Measurements from ENCODE around the gene DISP3. TPM values are rescaled to one million over a fixed set of nuclear protein-coding genes. Genes with fewer than 3 reads are reported as not detected.

Gene DISP3
- total and polyA plus RNA-seq, 9 of the 15 experiments (the other 6 are each of a cell fraction or from before 2014, with no cell fraction given): 0.03 to 0.19 (median 0.15) TPM; not detected in 5

DNA sequence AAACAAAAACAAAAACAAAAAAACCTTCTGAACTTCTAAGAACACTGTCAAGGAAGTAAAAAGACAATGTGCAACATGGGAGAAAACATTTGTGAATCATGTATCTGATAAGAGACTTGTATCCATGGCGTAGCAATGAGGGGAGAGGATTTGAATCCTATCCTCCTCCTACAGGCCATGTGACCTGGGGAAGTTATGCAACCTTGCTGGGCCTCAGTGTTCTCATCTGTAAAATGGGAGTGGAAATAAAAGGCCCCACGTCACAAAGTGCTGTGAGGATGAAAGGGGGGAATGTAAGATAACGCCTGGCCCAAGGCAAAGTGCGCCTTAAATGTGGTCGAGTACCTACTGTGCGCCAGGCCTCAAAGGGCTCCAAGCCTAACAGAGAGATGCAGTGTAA, 83.7 kb downstream of the DISP3 start (continued):
- TF ChIP-seq RB1 (IDR thresholded peaks at IDR 0.05; ENCODE audit: low read depth) (no peak), KDM1A (IDR thresholded peaks at IDR 0.05) (peak; percentile 41 to 44; a peak in 3 of 4 replicates), ADNP (tag; IDR thresholded peaks at IDR 0.05) (peak; percentile 66), ZKSCAN1 (IDR thresholded peaks at IDR 0.05; ENCODE audit: low read depth, low read length) (peak; percentile 81; the same call in 1 of the 2 replicates), RCOR1 (IDR thresholded peaks at IDR 0.05; ENCODE audit: borderline replicate concordance in 1 of 2, low read depth in 2 of 2, low read length in 2 of 2) (peak in 1 of 2 experiments; percentile 44; a peak in 2 of 4 replicates), RBM25 (IDR thresholded peaks at IDR 0.05; ENCODE audit: low read depth, low read length, severe bottlenecking) (peak; percentile 75), ATF1 (CRISPR knock-in tag; IDR thresholded peaks at IDR 0.05) (no peak), ATF1 (tag; IDR thresholded peaks at IDR 0.05) (0 out of 2 replicates have a peak, but pooled peaks have one; percentile 14)
- TF ChIP-seq, protein P1, sequence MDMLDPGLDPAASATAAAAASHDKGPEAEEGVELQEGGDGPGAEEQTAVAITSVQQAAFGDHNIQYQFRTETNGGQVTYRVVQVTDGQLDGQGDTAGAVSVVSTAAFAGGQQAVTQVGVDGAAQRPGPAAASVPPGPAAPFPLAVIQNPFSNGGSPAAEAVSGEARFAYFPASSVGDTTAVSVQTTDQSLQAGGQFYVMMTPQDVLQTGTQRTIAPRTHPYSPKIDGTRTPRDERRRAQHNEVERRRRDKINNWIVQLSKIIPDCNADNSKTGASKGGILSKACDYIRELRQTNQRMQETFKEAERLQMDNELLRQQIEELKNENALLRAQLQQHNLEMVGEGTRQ (CRISPR knock-in tag; IDR thresholded peaks at IDR 0.05): peak; percentile 53

DNA sequence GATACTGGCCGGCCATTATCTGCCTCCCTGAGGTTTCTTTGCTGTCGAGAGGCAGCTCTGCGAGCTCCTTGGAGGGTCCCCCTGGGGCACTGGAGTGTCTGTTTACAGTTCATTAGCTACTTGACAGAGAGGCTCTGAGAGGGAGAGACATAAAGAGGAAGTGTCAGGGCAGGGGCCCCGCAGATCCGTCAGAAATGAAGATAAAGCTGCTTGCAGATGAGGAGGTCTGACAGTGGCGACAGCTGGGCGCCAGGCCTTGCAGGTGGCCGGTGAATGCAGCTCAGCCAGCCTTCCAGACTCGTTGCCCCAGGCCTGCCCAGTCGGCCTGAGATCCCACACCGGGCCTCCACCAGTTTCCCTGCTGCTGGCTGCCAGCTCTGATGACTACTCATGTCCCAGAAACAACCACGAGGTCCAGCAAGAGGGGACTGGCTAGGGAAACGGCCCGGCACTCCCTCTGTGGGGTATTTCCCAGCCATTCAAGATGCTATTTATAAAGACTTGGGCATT, 84.7 kb downstream of the DISP3 start:
- Histone ChIP-seq H2AFZ (ENCODE audit: low read depth, low read length) (peak overlapping the region; percentile 7; the same call in 1 of the 2 replicates), H3K27me3 (ENCODE audit: control insufficient read depth in 2 of 2, insufficient read depth in 2 of 2, low read length in 2 of 2) (peaks cover 15 to 44% of the 10 kb centered on the region in 2 experiments), H3K4me3 (no peak overlapping the region), H4K20me1 (replicated peaks; ENCODE audit: control insufficient read depth, insufficient read depth, low read length) (no peaks in the 10 kb centered on the region; the same call in none of the 2 replicates), H3K4me1 (replicated peaks in 1 of 2; ENCODE audit: control insufficient read depth in 2 of 2, insufficient read depth in 2 of 2, low read length in 2 of 2) (peaks cover 0 to 14% of the 10 kb centered on the region in 2 experiments; a peak in 3 of 5 replicates), H3K79me2 (ENCODE audit: control insufficient read depth, insufficient read depth, low read length) (no peaks in the 10 kb centered on the region), H3K27ac (ENCODE audit: extremely low read depth, low read depth, low read length) (no peak overlapping the region), H3K9ac (ENCODE audit: insufficient read depth in 1 of 2, low read depth in 2 of 2, low read length in 2 of 2) (peak overlapping the region in 1 of 2 experiments; percentile 76; a peak in 2 of 4 replicates), H3K36me3 (ENCODE audit: control insufficient read depth, insufficient read depth, low read length) (no peaks in the 10 kb centered on the region), H3K4me2 (ENCODE audit: insufficient read depth, low read length) (no peak overlapping the region), H3K9me3 (replicated peaks; ENCODE audit: control insufficient read depth, insufficient read depth, low read depth, low read length) (no peaks in the 10 kb centered on the region), H3K9me1 (ENCODE audit: control insufficient read depth, insufficient read depth, low read length) (no peaks in the 10 kb centered on the region)
- POLR2A ChIA-PET: interaction anchor here (0.6 to 1.6 kb wide), 4 partner anchors 9 to 714 kb away, joined by 3 to 4 read pairs (median 4); no protein-coding TSS in a partner anchor
- WGBS (ENCODE audit: insufficient coverage, low coverage, missing lambda C conversion rate): under 1% methylated on average over 14 of the region's 14 CpGs
- peak in 1 of 4 experiments; percentile 30 for DNase-seq (ENCODE audit: extremely low read depth in 1 of 4, low spot score in 3 of 4)
- CTCF ChIA-PET (ENCODE audit: low intra/inter-chr PET ratio): no interaction called here
- intact Hi-C loops (cut with micrococcal nuclease): no loop called here
- BruUV-seq (replicated peaks): no TSS peak
- ATAC-seq: peak; percentile 69
- no peak for FAIRE-seq
- in situ Hi-C loops (cut with MboI): no loop called here
- TF ChIP-seq CBFA2T3 (IDR thresholded peaks at IDR 0.05) (peak; percentile 25; the same call in 1 of the 2 replicates), RAD21 (CRISPR knock-in tag; conservative IDR thresholded peaks at IDR 0.05 in 1 of 2, IDR thresholded peaks at IDR 0.05 in 1 of 2) (no peak), ASH1L (IDR thresholded peaks at IDR 0.05; ENCODE audit: borderline replicate concordance, low read depth, partially characterized antibody) (no peak), ZFP36 (IDR thresholded peaks at IDR 0.05; ENCODE audit: low read depth, low read length, partially characterized antibody) (peak; percentile 30), MEIS2 (IDR thresholded peaks at IDR 0.05; ENCODE audit: partially characterized antibody) (peak; percentile 74), ZNF766 (CRISPR knock-in tag; conservative IDR thresholded peaks at IDR 0.05) (peak; percentile 92), NCOA2 (IDR thresholded peaks at IDR 0.05; ENCODE audit: partially characterized antibody in 2 of 2) (no peak), PHF8 (IDR thresholded peaks at IDR 0.05; ENCODE audit: borderline replicate concordance, low read length) (no peak)
- TF ChIP-seq, protein P2, sequence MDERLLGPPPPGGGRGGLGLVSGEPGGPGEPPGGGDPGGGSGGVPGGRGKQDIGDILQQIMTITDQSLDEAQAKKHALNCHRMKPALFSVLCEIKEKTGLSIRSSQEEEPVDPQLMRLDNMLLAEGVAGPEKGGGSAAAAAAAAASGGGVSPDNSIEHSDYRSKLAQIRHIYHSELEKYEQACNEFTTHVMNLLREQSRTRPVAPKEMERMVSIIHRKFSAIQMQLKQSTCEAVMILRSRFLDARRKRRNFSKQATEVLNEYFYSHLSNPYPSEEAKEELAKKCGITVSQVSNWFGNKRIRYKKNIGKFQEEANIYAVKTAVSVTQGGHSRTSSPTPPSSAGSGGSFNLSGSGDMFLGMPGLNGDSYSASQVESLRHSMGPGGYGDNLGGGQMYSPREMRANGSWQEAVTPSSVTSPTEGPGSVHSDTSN (CRISPR knock-in tag; IDR thresholded peaks at IDR 0.05; ENCODE audit: low read depth): no peak
- TF ChIP-seq, protein P2 (tag; conservative IDR thresholded peaks at IDR 0.05; ENCODE audit: low read depth): peak; percentile 77
